SU-DHL-6 (cell line): ENCODE results near the gene NT5C1A.

Experiments used
- CTCF ChIP-seq: fragments of 200-600 bp; sonication (generic); IDR thresholded peaks from one replicate; pipeline ENCODE4 v1.5.1; 2017; ENCODE audit warnings: antibody characterized with exemption, mild to moderate bottlenecking, low read length, moderate library complexity; ENCODE audit not compliant: insufficient read depth, poor library complexity, severe bottlenecking
- EZH2phosphoT487 ChIP-seq: fragments of 200-600 bp; sonication (generic), shearing (Covaris generic); conservative IDR thresholded peaks from 2 replicates; pipeline ENCODE4 v1.6.1; 2018; ENCODE audit warnings: mild to moderate bottlenecking, antibody characterized with exemption, low read length, moderate library complexity, mixed read lengths

- TF ChIP-seq CTCF, result no peak
- TF ChIP-seq EZH2phosphoT487, result no peak
Observed at GRCh38 chr1:39654291-39654690, 17.6 kb downstream of the NT5C1A start.
